ENCODE data around the gene APOL1.
"Not testable (repeated sequence)": the region's sequence is repeated elsewhere in the genome, so short reads cannot be mapped to it uniquely, and the experiment has no call there.

Gene APOL1, protein sequence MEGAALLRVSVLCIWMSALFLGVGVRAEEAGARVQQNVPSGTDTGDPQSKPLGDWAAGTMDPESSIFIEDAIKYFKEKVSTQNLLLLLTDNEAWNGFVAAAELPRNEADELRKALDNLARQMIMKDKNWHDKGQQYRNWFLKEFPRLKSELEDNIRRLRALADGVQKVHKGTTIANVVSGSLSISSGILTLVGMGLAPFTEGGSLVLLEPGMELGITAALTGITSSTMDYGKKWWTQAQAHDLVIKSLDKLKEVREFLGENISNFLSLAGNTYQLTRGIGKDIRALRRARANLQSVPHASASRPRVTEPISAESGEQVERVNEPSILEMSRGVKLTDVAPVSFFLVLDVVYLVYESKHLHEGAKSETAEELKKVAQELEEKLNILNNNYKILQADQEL

DNA sequence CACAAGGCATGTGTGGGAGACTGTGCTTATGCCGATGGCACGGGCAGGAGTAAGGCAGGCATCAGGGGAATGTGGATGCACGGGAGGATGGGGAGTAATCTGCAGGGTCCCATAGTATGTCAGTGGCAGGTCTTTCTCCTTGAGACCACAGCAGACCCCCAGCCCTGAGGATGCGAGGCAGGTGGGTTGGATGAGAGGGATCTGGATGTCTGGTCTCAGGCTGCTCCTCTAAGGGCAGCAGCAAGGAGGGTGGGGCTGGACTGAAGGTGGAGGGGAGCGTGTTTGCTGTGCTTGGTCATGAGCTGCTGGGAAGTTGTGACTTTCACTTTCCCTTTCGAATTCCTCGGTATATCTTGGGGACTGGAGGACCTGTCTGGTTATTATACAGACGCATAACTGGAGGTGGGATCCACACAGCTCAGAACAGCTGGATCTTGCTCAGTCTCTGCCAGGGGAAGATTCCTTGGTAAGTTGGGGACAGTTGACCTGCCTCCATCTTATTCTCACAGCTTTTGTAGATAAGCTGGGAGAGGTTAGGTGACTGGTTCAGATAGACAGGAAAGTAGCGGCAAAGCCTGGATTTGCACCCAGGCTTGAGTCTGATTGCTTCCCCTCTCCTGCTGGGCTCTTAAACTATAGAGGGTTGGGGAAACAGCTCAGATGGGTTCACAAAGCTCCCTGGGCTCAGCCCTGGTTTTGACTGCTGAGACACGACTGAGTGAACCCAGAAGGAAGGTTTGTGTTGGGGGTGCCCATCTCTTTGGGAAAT, at the start of gene APOL1:
APOL1 (plus strand) TSS at position 380 of the 769 bp plus-strand sequence. CDS start 1,823 bp downstream, outside the sequence.
- no peak for DNase-seq

DNA sequence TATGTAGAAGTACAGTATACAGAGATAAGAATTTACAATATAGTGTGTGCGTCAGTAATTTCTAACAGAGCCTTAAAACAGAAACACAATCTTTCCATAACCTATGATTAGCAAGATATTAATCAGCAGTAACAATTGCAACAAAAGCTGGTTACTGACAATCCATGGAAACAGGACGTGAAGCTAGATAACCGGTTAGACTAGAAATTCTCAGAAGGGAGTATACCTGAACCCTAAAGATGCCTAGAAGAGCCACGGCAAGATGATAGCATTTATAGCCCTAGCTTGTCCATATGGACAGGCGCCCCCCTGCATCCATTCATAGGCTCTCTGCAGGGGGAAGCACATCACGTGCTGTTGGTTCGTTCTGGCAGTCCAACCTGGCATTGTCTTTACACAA, 49.5 kb upstream of the APOL1 start:
- not testable (repeated sequence) for DNase-seq

DNA sequence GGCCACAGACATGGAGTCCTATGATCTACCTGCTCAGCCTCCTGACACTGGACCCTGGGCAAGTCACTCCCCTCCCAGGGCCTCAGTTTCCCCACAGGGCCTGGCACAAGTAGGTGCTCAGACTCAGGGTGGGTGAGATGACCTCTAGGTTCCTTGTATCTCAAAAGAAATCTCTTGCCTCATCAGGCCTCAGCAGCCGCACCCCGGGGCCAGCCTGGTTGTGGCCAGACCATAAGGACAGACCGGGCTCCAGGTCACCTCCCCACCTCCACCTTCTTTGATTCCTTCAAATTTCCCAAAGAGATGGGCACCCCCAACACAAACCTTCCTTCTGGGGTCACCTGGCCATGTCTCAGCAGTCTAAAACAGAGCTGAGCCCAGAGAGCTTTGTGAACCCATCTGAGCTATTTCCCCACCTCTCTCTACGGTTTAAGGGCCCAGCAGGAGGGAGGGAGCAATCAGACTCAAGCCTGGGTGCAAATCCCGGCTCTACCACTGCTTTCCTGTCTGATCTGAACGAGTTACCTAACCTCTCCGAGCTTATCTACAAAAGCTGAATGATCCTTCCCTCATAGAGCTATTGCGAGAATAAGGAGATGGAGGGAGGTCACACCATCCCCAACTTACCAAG, 48.8 kb upstream of the APOL1 start:
- no peak for DNase-seq

DNA sequence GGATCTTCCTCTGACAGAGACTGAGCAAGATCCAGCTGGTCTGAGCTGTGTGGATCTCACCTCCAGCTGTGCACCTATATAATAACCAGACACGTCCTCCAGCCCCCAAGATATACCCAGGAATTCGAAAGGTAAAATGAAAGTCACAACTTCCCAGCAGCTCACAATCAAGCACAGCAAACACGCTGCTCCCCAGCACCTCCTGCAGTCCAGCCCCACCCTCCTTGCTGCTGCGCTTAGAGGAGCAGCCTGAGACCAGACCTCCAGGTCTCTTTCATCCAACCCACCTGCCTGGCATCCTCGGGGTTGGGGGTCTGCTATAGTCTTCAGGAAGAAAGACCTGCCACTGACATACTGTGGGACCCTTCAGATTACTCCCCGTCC, 48.3 kb upstream of the APOL1 start:
- no peak for DNase-seq

DNA sequence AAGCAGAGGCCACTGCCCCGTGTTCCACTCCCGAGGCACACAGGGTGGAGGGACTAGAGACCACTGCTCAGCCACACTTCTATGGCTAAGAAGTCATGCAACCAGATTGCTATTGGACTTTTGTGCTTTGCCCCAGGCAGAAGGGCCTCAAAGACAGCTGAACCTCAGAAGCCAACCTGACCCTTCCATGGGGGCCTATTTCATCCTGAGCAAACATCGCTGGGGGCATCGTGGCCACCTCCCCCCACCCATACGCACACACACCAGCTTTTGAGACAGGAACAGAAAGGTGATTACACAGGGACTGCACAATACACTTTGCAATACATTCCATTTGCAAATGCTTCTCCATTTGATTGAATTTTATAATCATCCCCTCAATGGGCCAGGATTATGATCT, 47.4 kb upstream of the APOL1 start:
- DNase-seq = not testable (repeated sequence)

DNA sequence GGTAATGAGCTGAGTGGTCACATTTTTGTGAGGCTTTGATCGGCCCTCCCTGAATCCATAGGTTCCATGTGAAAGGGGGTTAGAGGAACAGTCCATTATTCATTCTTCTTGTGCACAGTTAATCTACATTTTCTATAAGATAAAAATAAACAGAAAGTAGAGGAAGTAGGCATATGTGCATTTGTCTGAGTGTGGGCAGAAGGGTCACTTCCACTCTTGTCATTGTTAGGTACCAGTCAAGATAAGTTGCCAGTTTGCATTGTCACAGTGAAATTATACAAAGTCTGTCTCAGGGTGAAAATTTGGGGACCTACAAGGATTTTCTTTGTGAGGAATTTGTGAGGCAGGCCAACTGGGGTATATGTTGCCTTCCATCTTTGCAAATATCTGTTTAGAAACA, 46.7 kb upstream of the APOL1 start:
- DNase-seq = no peak

DNA sequence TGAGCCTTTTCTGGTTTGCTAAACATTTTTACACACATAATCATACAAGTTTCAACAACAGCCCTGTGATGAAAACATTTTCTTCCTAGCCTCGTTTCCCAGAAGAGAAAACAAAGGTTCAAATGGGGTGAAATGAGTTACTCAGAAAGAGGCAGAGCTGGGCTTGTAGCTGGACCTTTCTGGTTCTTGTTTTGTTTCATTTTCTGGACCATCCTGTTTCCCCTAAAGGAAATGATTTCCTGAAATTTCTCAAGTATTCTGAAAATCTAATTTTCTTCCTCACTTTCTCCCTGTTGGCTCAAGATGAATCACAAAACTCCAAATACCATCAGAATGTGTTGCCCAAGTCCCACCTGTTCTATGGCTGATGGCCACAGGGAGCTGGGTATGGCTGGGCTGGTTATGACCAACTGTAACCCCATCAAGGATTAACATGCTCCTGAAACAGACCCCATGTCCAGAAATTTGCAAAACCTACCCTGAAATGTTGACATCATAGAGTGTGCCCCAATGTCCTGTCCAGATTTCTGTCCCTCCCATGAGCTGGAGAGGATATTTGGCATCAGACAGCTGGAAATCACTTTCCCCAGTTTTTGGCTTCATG, 44.7 kb upstream of the APOL1 start:
- no peak for DNase-seq

DNA sequence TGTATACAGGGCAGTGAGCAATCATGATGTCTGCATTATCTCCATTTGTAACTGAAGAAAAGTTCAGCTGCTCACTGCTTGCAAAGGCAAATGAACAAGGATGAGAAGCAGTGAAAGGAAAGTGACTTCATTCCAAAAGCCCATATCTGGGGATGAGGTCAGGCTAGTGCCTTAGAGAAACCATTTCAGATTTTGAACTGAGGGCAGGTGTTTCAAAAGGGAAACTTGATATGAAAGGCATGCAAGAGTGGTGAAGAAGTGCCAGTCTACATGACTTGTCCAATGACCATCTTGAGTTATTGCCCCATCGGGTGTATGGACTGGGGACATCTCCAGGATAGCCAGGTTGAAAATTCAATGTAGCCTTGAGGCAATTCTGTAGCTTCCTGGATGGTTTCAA, 44.0 kb upstream of the APOL1 start:
- no peak for DNase-seq

DNA sequence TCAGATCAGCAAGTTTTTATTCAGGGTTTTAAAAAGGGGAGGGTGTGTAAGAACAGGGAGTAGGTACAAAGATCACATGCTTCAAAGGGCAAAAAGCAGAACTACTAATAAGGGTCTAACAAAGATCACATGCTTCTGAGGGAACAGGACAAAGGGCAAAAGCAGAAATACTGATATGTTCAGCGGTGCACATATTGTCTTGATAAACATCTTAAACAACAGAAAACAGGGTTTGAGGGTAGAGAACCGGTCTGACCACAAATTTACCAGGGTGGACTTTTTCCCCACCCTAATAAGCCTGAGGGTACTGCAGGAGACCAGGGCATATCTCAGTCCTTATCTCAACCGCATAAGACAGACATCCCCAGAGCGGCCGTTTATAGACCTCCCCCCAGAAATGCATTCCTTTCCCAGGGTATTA, 43.4 kb upstream of the APOL1 start:
- DNase-seq = not testable (repeated sequence)

DNA sequence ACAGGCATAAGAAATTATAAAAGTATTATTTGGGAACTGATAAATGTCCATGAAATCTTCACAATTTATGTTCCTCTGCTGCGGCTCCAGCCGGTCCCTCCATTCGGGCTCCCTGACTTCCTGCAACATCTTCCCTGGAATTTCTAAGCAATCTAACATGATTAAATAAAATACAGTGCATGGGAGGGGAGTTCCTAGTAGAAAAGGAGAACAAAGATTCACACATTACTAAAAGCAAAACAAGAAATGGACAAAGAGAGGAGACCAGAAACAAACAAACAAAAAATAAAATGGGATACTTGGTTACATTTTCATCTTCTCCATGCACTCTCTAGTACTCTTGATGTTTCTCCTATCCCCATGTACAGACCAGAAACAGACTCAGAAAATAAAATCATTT, 42.7 kb upstream of the APOL1 start:
- DNase-seq = no peak

DNA sequence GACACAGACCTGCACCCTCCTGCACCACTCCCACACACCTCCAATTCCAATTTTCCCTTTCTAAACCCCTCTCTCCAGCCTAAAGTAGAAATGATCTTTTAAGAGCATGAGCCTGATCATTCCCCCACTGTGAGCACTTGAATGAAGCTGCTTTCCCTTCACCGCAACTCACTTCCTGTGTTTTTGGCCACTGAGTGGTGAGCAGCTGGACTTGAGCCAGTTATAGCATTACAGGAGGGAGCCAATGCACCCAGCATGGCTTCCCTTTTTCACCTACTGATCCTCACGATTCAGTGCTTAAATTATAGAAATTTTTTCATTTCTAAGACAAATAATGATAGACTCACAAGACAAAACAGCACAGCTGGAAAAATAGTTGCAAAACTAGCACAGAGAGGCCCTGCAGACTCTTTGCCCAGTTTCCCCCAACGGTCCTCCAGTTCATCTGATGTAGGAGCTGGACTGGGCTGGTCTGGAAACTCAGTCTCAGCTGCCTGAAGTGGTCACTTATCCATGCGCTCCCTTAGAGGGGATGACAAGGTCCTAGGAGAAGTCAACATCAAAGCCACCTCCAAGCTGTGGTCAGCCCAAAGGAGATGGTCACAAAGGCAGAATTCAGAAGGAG, 41.6 kb upstream of the APOL1 start:
- DNase-seq = no peak

DNA sequence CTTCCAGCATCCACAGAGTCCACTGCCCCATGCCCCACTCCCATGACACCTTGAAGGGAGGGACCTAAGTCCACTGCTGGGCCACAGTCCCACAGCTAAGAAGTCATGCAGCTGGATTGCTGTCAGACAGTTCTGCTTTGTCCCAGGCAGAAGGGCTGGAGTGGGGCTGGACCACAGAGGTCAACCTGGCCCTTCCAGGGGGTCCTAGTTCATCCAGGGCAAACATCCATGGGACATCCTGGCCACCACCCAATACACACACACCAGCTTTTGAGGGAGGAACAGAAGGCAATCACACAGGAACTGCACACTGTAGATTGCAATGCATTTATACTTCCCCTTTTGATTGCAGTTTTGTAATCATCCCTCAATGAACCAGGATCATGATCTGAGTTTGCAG, 40.0 kb upstream of the APOL1 start:
- no peak for DNase-seq

DNA sequence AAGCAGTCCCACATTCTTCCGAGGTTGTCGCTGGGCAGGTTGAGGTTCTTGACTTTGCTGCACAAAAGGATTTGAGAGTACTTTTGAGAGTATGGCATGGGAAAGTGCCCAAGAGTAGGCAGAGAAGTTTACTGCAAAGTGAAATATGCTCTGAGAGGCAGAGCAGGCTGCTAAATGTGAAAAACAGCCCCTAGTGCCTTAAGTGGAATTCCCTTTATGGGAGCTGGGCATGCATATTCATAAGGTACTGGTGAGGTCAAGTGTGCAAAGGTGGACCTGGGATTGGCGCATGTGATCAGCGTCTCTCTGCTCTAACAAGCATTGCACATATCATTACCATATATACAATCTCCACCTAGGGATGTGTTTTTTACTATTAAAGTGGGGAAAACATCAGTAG, 39.3 kb upstream of the APOL1 start:
- DNase-seq = no peak

DNA sequence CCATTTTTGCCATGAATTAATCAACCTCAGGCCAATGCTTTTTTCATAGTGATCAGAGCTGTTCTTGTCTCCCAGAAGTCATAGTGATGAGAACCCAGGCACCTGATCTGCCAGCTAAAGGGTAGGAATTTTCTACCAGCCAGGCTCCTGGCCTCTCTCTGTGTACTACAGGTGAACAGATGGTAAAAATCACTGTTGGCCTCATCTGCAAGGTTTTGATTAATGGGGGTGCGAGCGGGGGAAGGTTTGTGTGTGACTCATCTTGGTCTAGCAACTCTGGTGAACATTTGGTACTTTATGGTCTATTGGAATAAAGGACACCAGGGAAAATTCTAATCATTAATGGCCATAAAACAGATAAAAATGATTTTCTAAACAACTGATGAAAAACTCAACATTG, 37.0 kb upstream of the APOL1 start:
- DNase-seq = peak; percentile 88

DNA sequence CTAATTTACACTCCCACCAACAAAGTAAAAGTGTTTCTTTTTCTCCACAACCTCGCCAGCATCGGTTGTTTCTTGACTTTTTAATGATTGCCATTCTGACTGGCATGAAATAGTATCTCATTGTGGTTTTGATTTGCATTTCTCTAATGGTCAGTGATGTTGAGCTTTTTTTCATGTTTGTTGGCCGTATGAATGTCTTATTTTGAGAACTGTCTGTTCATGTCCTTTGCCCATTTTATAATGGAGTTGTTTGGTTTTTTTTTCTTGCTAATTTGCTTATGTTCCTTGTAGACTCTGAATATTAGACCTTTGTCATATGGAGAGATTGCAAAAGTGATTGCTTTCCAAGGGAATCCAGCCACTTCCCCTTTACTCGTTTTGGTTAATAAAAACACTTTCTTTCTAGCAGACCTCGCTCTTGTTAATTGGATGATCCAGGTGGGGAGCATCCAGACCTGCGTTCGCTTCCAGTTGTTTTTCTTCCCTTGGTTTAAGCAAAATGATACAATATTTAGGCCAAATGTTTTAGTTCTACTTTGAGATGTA, 34.2 kb upstream of the APOL1 start:
- DNase-seq = no peak

DNA sequence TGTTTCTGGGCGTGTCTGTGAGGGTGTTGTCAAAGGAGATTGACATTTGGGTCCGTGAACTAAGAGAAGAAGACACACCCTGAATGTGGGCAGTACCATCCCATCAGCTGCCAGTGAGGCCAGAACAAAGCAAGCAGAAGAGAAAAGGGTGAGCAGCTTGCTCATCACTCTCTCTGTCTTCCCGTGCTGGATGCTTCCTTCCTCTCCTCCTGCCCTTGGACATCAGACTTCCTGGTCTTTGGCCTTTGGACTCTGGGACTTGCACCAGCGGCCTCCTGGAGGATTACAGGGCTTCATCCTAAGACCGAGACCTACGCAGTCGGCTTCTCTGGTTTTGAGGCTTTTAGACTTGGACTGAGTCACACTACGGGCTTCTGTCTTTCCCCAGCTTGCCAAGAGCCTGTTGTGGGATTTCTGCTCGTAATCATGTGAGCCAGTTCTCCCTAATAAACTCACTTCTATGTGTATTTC, 32.4 kb upstream of the APOL1 start:
- no peak for DNase-seq

DNA sequence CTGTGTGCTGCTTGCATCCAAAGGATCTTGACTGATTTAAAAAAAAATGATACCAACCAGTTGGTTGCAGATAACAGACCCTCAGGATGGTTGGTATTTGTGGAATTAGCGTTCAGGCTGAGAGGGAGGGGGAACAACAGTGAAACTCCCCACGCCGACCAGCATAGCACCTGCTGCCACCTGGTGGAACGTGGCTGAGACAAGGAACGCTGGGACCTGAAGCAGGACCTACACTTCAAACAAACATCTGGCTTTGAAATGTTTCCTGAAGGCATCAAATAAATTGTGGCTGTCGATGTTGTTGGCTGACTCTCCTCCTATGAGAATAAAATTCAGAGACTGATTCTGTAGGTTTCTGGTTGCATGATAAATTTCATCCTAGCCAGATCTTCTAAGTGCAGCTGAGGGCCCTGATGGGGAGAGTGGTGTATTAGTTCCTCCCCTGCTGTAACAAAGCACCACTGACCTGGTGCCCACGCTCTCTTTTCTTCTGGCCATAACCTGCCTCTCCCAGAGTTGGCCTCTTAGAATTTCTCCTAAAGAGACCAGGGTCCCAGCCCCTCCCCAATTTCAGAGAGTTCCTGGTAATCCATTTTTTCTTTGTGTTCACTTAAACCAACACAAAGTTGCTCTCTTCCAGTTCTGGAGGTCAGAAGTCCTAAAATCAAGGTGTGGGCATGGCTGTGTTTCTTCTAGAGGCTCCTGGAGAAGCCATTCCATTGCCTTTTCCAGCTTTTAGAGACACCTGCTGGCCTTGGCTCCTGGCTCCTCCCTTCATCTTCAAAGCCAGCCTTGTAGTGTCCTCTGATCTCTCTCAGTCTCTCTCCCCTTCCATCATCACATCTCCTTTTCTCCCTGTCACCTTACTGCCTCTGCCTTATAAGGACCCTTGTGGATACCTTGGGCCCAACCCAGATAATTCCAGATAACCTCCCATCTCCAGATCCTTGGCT, 30.9 kb upstream of the APOL1 start:
- peak; percentile 50 for DNase-seq

DNA sequence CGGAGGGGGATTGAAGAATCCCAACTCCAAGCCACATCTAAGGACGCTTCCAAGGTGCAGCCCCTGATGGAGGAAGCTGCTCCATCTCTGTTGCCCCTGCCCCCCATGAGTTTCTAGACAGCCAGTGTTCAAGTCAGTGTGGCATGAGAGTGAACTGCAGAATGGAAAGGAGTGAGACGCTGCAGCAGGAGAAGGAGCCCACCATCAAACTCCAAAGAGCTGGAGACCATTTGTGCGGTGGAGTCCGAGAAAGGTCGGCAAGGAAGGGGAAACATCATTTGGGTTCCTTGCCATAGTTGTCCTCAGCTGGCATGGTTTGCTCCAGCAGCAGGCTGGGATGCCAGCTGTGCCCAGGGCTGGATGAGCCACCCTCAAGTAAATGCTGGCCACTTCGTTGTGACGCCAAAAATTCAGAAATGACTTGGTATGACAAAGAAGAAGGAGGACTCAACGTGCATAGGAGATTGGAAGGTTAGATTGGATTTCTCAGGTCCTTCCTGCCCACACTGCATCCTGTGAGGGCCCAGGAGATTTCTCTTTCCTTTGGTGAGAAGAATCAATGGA, 30.0 kb upstream of the APOL1 start:
- no peak for DNase-seq

DNA sequence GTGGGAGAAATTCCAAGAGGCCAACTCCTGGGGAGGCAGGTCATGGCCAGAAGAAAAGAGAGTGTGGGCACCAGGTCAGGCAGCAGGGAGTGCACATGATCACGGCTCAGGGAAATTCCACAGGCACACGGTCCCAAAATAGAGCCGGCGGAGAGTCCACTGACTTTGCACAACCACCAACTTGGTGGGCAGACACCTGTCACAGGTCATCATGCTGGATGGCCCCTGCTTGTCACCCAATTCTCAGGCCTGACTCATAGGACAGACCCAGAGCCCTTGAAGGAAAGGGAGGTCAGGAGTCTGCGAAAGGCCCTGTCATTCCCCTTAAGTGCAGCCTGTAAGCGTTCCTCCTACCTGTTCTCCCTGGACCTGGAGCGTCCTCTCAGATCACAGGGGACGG, 29.4 kb upstream of the APOL1 start:
- no peak for DNase-seq

DNA sequence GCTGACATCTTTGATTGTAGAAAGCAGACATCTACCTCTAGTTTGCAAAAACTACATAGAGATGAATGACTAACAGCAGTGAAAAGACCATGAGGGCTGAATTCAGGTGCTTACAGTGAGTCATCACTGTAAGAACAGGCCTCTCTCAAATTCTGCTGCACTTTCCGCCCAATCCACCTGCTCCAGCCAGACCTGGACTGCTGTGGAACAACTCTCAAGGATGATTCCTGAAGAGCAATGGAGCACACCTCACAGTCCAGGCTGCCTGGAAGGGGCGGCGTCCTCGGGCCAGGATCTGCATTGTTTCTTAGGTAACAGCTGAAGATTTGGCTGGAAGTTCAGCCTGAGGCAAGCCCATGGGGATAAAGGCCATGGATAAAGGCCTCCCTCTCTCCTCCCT, 28.7 kb upstream of the APOL1 start:
- no peak for DNase-seq

DNA sequence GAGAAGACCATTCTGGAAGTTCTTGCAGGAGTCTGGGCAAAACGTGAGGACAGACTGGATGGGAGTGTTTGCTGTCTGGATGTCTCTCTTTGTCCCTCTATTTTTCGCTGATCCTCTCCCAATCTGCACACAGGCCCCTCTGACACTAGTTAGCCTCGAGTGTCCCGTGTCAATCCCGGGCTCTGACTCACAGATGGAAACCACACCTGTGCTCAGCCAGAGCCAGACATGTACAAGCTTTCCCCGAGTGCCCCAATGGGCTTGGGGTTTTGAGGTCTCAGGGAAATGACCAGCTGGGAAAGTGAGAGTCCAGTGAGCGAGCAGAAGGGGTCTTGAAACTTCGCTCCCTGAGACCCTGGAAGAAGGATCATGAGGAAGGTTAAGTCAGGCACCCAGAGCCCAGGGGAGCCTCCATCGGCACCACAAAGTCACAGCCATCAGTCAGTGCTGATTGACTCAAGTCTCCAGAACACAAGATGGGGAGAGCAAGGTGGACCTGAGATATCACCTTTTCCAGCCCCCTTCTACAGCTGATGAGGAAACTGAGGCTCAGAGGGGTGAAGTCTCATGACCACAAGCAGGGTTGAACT, 27.5 kb upstream of the APOL1 start:
- no peak for DNase-seq
